OCI-LY3 (cell line): ENCODE measurements around the gene YTHDF2.

Experiments used
- H2AFZ ChIP-seq: fragments of 200-600, 300-600 bp; shearing (Covaris generic); 2 replicates; pipeline ENCODE4 v1.6.0; 2014; ENCODE audit warnings: antibody characterized with exemption, low read depth, low read length
- H3K27ac ChIP-seq: fragments of 200-600, 300-600 bp; sonication (generic); 2 replicates; pipeline ENCODE4 v1.5.1; 2014; ENCODE audit warnings: mild to moderate bottlenecking, low read length, moderate library complexity, mixed read lengths
- H3K27me3 ChIP-seq: fragments of 200-600, 300-600 bp; sonication (generic); 2 replicates; pipeline ENCODE4 v1.6.1; 2014; ENCODE audit warnings: low read depth, low read length, mixed read lengths
- H3K36me3 ChIP-seq: fragments of 200-600, 300-600 bp; sonication (generic); replicated peaks from 2 replicates; pipeline ENCODE3; 2014; ENCODE audit warnings: low read depth, low read length, mixed read lengths
- H3K4me1 ChIP-seq: fragments of 300-600, 200-600 bp; sonication (generic); 2 replicates; pipeline ENCODE4 v1.6.1; 2014; ENCODE audit warnings: low read length, mixed read lengths
- H3K4me2 ChIP-seq: fragments of 200-600, 300-600 bp; sonication (generic); 2 replicates; pipeline ENCODE4 v1.6.1; 2014; ENCODE audit warnings: low read length, mixed read lengths
- H3K4me3 ChIP-seq: fragments of 300-600, 200-600 bp; sonication (generic); 2 replicates; pipeline ENCODE4 v1.5.1; 2014; ENCODE audit warnings: antibody characterized with exemption, mild to moderate bottlenecking, low read length, moderate library complexity
- H3K79me2 ChIP-seq: fragments of 300-600, 200-600 bp; shearing (Covaris generic); 2 replicates; pipeline ENCODE4 v1.6.1; 2014; ENCODE audit warnings: mild to moderate bottlenecking, low read length, mixed read lengths
- H3K9ac ChIP-seq: fragments of 300-600, 200-600 bp; shearing (Covaris generic); 2 replicates; pipeline ENCODE4 v1.6.0; 2014; ENCODE audit warnings: mild to moderate bottlenecking, low read length, moderate library complexity
- H3K9me3 ChIP-seq: fragments of 200-600, 300-600 bp; shearing (Covaris generic); 2 replicates; pipeline ENCODE4 v1.6.1; 2014; ENCODE audit warnings: low read length, mixed read lengths; ENCODE audit not compliant: insufficient read depth
- H4K20me1 ChIP-seq: fragments of 200-600, 300-600 bp; sonication (generic); 2 replicates; pipeline ENCODE4 v1.6.1; 2016; ENCODE audit warnings: low read length, mixed read lengths; ENCODE audit not compliant: insufficient read depth
- CTCF ChIP-seq: fragments of 200-600, 300-600 bp; sonication (generic); IDR thresholded peaks from 2 replicates; pipeline ENCODE4 v1.5.1; 2014; ENCODE audit warnings: antibody characterized with exemption, low read length, low read depth
- EZH2phosphoT487 ChIP-seq: fragments of 200-600 bp; shearing (Covaris generic); IDR thresholded peaks from 2 replicates; pipeline ENCODE4 v1.6.1; 2018; ENCODE audit warnings: antibody characterized with exemption, mixed run types, low read depth

YTHDF2 gene

GRCh38 chr1:28796352-28797211, 59.8 kb downstream of the YTHDF2 start:
- H3K9ac ChIP-seq: no peak overlapping the region
- no peaks in the 10 kb centered on the region for H3K9me3 ChIP-seq
- no peaks in the 10 kb centered on the region for H3K27me3 ChIP-seq
- no peaks in the 10 kb centered on the region for H3K36me3 ChIP-seq
- no peaks in the 10 kb centered on the region for H3K79me2 ChIP-seq
- no peak overlapping the region for H3K4me3 ChIP-seq
- H2AFZ ChIP-seq: no peak overlapping the region
- H3K4me2 ChIP-seq: no peak overlapping the region
- H3K4me1 ChIP-seq: no peaks in the 10 kb centered on the region
- H3K27ac ChIP-seq: no peak overlapping the region
- no peaks in the 10 kb centered on the region for H4K20me1 ChIP-seq
- TF ChIP-seq CTCF (no peak), EZH2phosphoT487 (no peak)

GRCh38 chr1:28800324-28800723, 63.6 kb downstream of the YTHDF2 start:
- Histone ChIP-seq H2AFZ (no peak overlapping the region), H3K9ac (no peak overlapping the region), H3K27ac (no peak overlapping the region), H3K27me3 (no peaks in the 10 kb centered on the region), H3K4me3 (no peak overlapping the region), H3K79me2 (no peaks in the 10 kb centered on the region), H3K4me2 (no peak overlapping the region), H3K9me3 (no peaks in the 10 kb centered on the region), H3K4me1 (no peaks in the 10 kb centered on the region), H4K20me1 (no peaks in the 10 kb centered on the region), H3K36me3 (no peaks in the 10 kb centered on the region)
- no peak for TF ChIP-seq CTCF
- no peak for TF ChIP-seq EZH2phosphoT487

- H4K20me1 ChIP-seq: no peaks in the 10 kb centered on the region
Measured at GRCh38 chr1:28801461-28801860, 64.7 kb downstream of the YTHDF2 start.

More at GRCh38 chr1:28801461-28801860, 64.7 kb downstream of the YTHDF2 start:
- no peak overlapping the region for H3K9ac ChIP-seq
- no peaks in the 10 kb centered on the region for H3K79me2 ChIP-seq
- no peak overlapping the region for H2AFZ ChIP-seq
- H3K27ac ChIP-seq: no peak overlapping the region
- no peak overlapping the region for H3K4me3 ChIP-seq
- H3K36me3 ChIP-seq: no peaks in the 10 kb centered on the region
- H3K27me3 ChIP-seq: no peaks in the 10 kb centered on the region
- TF ChIP-seq EZH2phosphoT487: no peak
- no peak for TF ChIP-seq CTCF
- no peak overlapping the region for H3K4me2 ChIP-seq
- H3K4me1 ChIP-seq: no peaks in the 10 kb centered on the region
- no peaks in the 10 kb centered on the region for H3K9me3 ChIP-seq
